K562 (cell line): ENCODE data around the gene TAS2R4. TPM values are rescaled to one million over a fixed set of nuclear protein-coding genes. Genes with fewer than 3 reads are reported as not detected.

Source experiments
- ASH1L ChIP-seq: fragments of 450-650 bp; IDR thresholded peaks from 2 replicates; pipeline ENCODE4 v1.6.1; 2018; ENCODE audit warnings: borderline replicate concordance, mild to moderate bottlenecking, low read depth; ENCODE audit not compliant: partially characterized antibody
- BRD4 ChIP-seq: fragments of 200-600 bp; sonication (generic); IDR thresholded peaks from 2 replicates; pipeline ENCODE4 v1.6.1; 2017; ENCODE audit warnings: inconsistent platforms
- CAMTA2 ChIP-seq: fragments of 250-450 bp; sonication (Bioruptor Pico); conservative IDR thresholded peaks from 2 replicates; pipeline ENCODE4 v1.5.1; 2022
- CBFB ChIP-seq: sonication (generic); formaldehyde crosslinking; IDR thresholded peaks from 2 replicates; pipeline ENCODE4 v1.4.0; 2020; ENCODE audit warnings: mild to moderate bottlenecking, missing genetic modification reagents
- FOXM1 ChIP-seq, 2 experiments: fragments of 450-650 bp in 1 of 2; sonication (generic) in 1 of 2; formaldehyde crosslinking in 1 of 2; IDR thresholded peaks; 2 replicates each; pipeline versions ENCODE4 v1.6.1 to v1.9.0; 2017 to 2022; ENCODE audit warnings: low read depth in 2 of 2, mild to moderate bottlenecking in 2 of 2, missing genetic modification reagents in 1 of 2, moderate library complexity in 1 of 2
- KAT8 ChIP-seq: fragments of 450-650 bp; IDR thresholded peaks from 2 replicates; pipeline ENCODE4 v1.6.1; 2016; ENCODE audit warnings: low read depth, mild to moderate bottlenecking
- KLF16 ChIP-seq: IDR thresholded peaks from 2 replicates; pipeline ENCODE4 v1.6.1; 2016; ENCODE audit warnings: antibody characterized with exemption
- MCM3 ChIP-seq: fragments of 450-650 bp; IDR thresholded peaks from 2 replicates; pipeline ENCODE4 v1.6.1; 2016
- MECOM ChIP-seq: fragments of 250-450 bp; sonication (Bioruptor Pico); IDR thresholded peaks from 2 replicates; pipeline ENCODE4 v1.8.0; 2022; ENCODE audit warnings: inconsistent platforms
- MEF2D ChIP-seq: conservative IDR thresholded peaks from 2 replicates; pipeline ENCODE4 v1.6.1; 2016; ENCODE audit warnings: low read depth, missing genetic modification characterization, missing compliant biosample characterization
- MIER1 ChIP-seq: fragments of 450-650 bp; IDR thresholded peaks from 2 replicates; pipeline ENCODE4 v1.6.1; 2016; ENCODE audit warnings: antibody characterized with exemption, mild to moderate bottlenecking, low read depth
- NR2F6 ChIP-seq: fragments of 450-650 bp; formaldehyde crosslinking; IDR thresholded peaks from 2 replicates; pipeline ENCODE4 v1.4.0; 2020; ENCODE audit warnings: mild to moderate bottlenecking
- RAD21 ChIP-seq, 2 experiments: fragments of 250-450 bp in 1 of 2; fragments of 450-650 bp in 1 of 2; sonication (Bioruptor Pico) in 1 of 2; formaldehyde crosslinking in 1 of 2; IDR thresholded peaks in 1 of 2; conservative IDR thresholded peaks in 1 of 2; 2 replicates each; pipeline versions ENCODE4 v1.4.0 to v1.8.0; 2020 to 2022; ENCODE audit warnings: mild to moderate bottlenecking in 2 of 2, moderate library complexity in 1 of 2
- RNF2 ChIP-seq: sonication (generic); IDR thresholded peaks from 2 replicates; pipeline ENCODE4 v1.6.1; 2016
- SP2 ChIP-seq: IDR thresholded peaks from 2 replicates; pipeline ENCODE4 v1.6.1; 2011; ENCODE audit warnings: mild to moderate bottlenecking, low read depth, low read length, moderate library complexity; ENCODE audit not compliant: poor library complexity, severe bottlenecking; ENCODE audit errors: extremely low read depth
- SPI1 ChIP-seq: IDR thresholded peaks from 2 replicates; pipeline ENCODE4 v1.6.1; 2011; ENCODE audit warnings: low read depth, low read length, control low read depth, borderline replicate concordance
- TAF7 ChIP-seq: fragments of 450-650 bp; IDR thresholded peaks from 2 replicates; pipeline ENCODE4 v1.6.1; 2016; ENCODE audit warnings: missing genetic modification characterization, missing compliant biosample characterization
- ZNF133 ChIP-seq: fragments of 250-450 bp; sonication (Bioruptor Pico); IDR thresholded peaks from 2 replicates; pipeline ENCODE4 v1.4.0; 2020; ENCODE audit warnings: mild to moderate bottlenecking
- ZNF140 ChIP-seq: fragments of 250-450 bp; sonication (Bioruptor Pico); IDR thresholded peaks from 2 replicates; pipeline ENCODE4 v1.8.0; 2021; ENCODE audit warnings: moderate library complexity, mild to moderate bottlenecking, inconsistent platforms
- polyA plus RNA-seq, 8 experiments: library from polyadenylated mRNA; depleted of rRNA in 4 of 8; stranded (reverse) in 5 of 8; unstranded in 3 of 8; fragments of >200 nt; fragmentation: Nextera tagmentation in 2 of 8; fragmentation: Illumina TruSeq in 1 of 8; extraction: Ambion mirVana in 2 of 8; extraction: Trizol in 1 of 8; gene quantifications; 2 replicates each; pipeline versions ENCODE4 v1.2.1 to v1.2.3, GENCODE V29; 2011 to 2014; ENCODE audit warnings: inconsistent platforms in 1 of 8, missing spikeins in 1 of 8
- total RNA-seq, 7 experiments: library from RNA; depleted of rRNA in 6 of 7; stranded (reverse); fragments of >200 nt in 6 of 7; fragmentation: Illumina TruSeq in 2 of 7; extraction: Trizol in 2 of 7; gene quantifications; 2 replicates each; pipeline versions ENCODE4 v1.2.1 to v1.2.3, GENCODE V29; 2011 to 2021; ENCODE audit warnings: low replicate concordance in 1 of 7
- TF ChIP-seq, protein P1 (sequence below): fragments of 450-650 bp; IDR thresholded peaks from 2 replicates; pipeline ENCODE4 v1.6.1; 2016; ENCODE audit warnings: low read depth, mild to moderate bottlenecking, moderate library complexity
- TF ChIP-seq, protein P2 (sequence below): fragments of 450-650 bp; conservative IDR thresholded peaks from 2 replicates; pipeline ENCODE4 v1.6.1; 2016; ENCODE audit warnings: missing genetic modification characterization, low read depth, mild to moderate bottlenecking, control low read depth, missing compliant biosample characterization

The TAS2R4 gene
- total and polyA plus RNA-seq, 9 of the 15 experiments (the other 6 are each of a cell fraction or from before 2014, with no cell fraction given), result 0.04 to 2.1 (median 0.68) TPM

DNA sequence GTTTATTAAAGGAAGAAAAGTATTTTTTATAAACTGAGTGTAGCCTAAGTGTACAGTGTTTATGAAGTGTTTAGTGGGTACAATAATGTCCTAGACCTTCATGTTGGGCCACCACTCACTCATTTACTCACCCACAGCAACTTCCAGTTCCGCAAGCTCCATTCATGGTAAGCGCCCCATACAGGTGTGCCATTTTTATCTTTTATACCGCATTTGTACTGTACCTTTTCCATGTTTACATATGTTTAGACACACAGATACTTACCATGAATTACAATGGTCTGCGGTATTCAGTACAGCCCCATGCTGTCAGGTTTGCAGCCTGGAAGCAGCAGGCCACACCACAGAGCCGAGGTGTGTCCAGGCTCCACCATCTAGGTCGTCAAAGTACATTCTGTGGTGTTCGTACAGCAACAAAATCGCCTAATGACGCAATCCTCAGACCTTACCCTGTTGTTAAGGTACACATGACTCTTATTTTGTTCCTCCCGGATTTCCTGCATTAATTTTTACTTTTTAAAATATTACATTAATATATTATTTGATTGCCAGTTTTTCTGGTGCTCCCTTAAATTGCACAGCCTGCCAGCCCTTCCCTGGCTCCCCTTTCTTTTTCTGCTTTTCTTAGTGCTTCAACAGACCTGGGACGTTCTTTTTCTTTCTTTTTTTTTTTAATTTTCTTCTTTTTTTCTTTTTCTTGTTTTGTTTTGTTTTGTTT, 39.2 kb upstream of the TAS2R4 start (continued):
- TF ChIP-seq FOXM1 (IDR thresholded peaks at IDR 0.05; ENCODE audit: low read depth) (no peak), FOXM1 (CRISPR knock-in tag; IDR thresholded peaks at IDR 0.05; ENCODE audit: low read depth) (no peak), SP2 (no peak), MEF2D (no peak), KLF16 (no peak), CAMTA2 (no peak), ZNF133 (CRISPR knock-in tag) (no peak), MECOM (CRISPR knock-in tag) (no peak), MIER1 (no peak), RAD21 (CRISPR knock-in tag; conservative IDR thresholded peaks at IDR 0.05 in 1 of 2, IDR thresholded peaks at IDR 0.05 in 1 of 2) (no peak), SPI1 (no peak), ASH1L (peak; percentile 45), KAT8 (no peak), ZNF140 (CRISPR knock-in tag) (no peak), TAF7 (tag) (no peak), NR2F6 (CRISPR knock-in tag) (no peak), CBFB (CRISPR knock-in tag) (no peak), BRD4 (no peak), RNF2 (no peak), MCM3 (no peak)
- TF ChIP-seq, protein P1, sequence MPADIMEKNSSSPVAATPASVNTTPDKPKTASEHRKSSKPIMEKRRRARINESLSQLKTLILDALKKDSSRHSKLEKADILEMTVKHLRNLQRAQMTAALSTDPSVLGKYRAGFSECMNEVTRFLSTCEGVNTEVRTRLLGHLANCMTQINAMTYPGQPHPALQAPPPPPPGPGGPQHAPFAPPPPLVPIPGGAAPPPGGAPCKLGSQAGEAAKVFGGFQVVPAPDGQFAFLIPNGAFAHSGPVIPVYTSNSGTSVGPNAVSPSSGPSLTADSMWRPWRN, result peak; percentile 48; the same call in 1 of the 2 replicates
- TF ChIP-seq, protein P2, sequence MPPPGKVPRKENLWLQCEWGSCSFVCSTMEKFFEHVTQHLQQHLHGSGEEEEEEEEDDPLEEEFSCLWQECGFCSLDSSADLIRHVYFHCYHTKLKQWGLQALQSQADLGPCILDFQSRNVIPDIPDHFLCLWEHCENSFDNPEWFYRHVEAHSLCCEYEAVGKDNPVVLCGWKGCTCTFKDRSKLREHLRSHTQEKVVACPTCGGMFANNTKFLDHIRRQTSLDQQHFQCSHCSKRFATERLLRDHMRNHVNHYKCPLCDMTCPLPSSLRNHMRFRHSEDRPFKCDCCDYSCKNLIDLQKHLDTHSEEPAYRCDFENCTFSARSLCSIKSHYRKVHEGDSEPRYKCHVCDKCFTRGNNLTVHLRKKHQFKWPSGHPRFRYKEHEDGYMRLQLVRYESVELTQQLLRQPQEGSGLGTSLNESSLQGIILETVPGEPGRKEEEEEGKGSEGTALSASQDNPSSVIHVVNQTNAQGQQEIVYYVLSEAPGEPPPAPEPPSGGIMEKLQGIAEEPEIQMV (tag), result no peak
